ENCODE results near the gene OSBPL3.

DNA sequence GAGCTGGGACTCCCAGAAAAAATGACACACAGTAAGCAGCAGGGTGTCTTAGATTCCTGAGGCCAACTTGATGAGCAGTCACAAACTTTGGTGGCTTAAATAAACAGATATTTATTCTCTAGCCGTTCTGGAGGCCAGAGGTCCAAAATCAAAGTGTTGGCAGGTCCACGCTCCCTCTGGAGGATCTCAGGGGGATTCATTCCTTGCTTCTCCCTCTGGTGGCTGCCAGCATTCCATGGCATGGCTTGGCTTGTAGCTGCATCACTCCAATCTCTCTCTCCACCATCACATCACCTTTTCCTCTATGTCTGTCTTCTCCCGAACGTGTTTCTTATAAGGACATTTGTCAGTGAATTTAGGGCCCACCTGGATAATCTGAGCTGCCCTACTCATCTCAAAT, 98.4 kb downstream of the OSBPL3 start:
- TF ChIP-seq, protein P1, sequence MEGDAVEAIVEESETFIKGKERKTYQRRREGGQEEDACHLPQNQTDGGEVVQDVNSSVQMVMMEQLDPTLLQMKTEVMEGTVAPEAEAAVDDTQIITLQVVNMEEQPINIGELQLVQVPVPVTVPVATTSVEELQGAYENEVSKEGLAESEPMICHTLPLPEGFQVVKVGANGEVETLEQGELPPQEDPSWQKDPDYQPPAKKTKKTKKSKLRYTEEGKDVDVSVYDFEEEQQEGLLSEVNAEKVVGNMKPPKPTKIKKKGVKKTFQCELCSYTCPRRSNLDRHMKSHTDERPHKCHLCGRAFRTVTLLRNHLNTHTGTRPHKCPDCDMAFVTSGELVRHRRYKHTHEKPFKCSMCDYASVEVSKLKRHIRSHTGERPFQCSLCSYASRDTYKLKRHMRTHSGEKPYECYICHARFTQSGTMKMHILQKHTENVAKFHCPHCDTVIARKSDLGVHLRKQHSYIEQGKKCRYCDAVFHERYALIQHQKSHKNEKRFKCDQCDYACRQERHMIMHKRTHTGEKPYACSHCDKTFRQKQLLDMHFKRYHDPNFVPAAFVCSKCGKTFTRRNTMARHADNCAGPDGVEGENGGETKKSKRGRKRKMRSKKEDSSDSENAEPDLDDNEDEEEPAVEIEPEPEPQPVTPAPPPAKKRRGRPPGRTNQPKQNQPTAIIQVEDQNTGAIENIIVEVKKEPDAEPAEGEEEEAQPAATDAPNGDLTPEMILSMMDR (IDR thresholded peaks at IDR 0.05; ENCODE audit: extremely low read depth in 1 of 2, insufficient read depth in 1 of 2, low read depth in 1 of 2, low read length in 2 of 2) = peak; percentile 16 to 35
- TF ChIP-seq POLR2A (IDR thresholded peaks at IDR 0.05; ENCODE audit: low read depth, low read length) (no peak), EZH2 (IDR thresholded peaks at IDR 0.05; ENCODE audit: borderline replicate concordance, low read depth, low read length, severe bottlenecking) (no peak), POLR2AphosphoS5 (IDR thresholded peaks at IDR 0.05; ENCODE audit: insufficient read depth, low read depth, low read length) (no peak), FOS (IDR thresholded peaks at IDR 0.05; ENCODE audit: borderline replicate concordance, insufficient read depth, low read length) (no peak), JUN (IDR thresholded peaks at IDR 0.05; ENCODE audit: borderline replicate concordance, insufficient read depth, insufficient read length, low read depth) (no peak), MYC (IDR thresholded peaks at IDR 0.05; ENCODE audit: low read depth, low read length) (no peak), GATA2 (IDR thresholded peaks at IDR 0.05; ENCODE audit: insufficient read depth, insufficient read length, low read depth, low read length) (no peak)
- TF ChIP-seq, protein P2, sequence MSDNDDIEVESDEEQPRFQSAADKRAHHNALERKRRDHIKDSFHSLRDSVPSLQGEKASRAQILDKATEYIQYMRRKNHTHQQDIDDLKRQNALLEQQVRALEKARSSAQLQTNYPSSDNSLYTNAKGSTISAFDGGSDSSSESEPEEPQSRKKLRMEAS (IDR thresholded peaks at IDR 0.05; ENCODE audit: insufficient read depth, insufficient read length) = no peak

All from endothelial cell of umbilical vein (primary cell).